B cell (primary cell): ENCODE data around the gene FAM229B. TPM values are rescaled to one million over a fixed set of nuclear protein-coding genes. Genes with fewer than 3 reads are reported as not detected.

Experiments used
- ATAC-seq: fragments of 200-7000 bp; cut with Tn5 transposase; one replicate; pipeline ENCODE4 v1.10.0; 2021; ENCODE audit warnings: low read depth, mild to moderate bottlenecking, moderate number of reproducible peaks, moderate library complexity
- CTCF ChIA-PET: fragments of 350-600 bp; sonication (Branson Sonifier 250); formaldehyde crosslinking; loops from one replicate; lab custom pipeline; 2021; ENCODE audit warnings: antibody characterized with exemption, inconsistent platforms; lab: Charles Lee
- POLR2A ChIA-PET: fragments of 350-600 bp; sonication (Branson Sonifier 250); formaldehyde crosslinking; loops from one replicate; lab custom pipeline; 2021; ENCODE audit warnings: antibody characterized with exemption; lab: Charles Lee
- DNase-seq: peaks from one replicate; pipeline ENCODE4 v3.0.0; 2013
- H2AFZ ChIP-seq: 2 replicates; pipeline ENCODE4 v1.6.1; 2012; ENCODE audit warnings: mild to moderate bottlenecking, low read depth, low read length; ENCODE audit not compliant: insufficient read depth, poor library complexity, severe bottlenecking
- H3K27ac ChIP-seq, 2 donors: 1 replicate in 1 of 2; 2 replicates in 1 of 2; pipeline ENCODE4 v1.5.1; 2012 to 2013; ENCODE audit warnings: low read length in 2 of 2, mild to moderate bottlenecking in 2 of 2, moderate library complexity in 1 of 2
- H3K27me3 ChIP-seq, 4 experiments: fragments of 200-600 bp in 1 of 4; sonication (generic) in 1 of 4; replicated peaks in 1 of 4; 1 replicate in 2 of 4; 2 replicates in 2 of 4; pipeline versions ENCODE4 v1.6.1 to v1.7.0; 2013 to 2016; ENCODE audit warnings: low read length in 3 of 4, mild to moderate bottlenecking in 2 of 4, mixed read lengths in 1 of 4, moderate library complexity in 1 of 4; ENCODE audit not compliant: insufficient read depth in 4 of 4, control insufficient read depth in 3 of 4; ENCODE audit errors: control extremely low read depth in 1 of 4
- H3K36me3 ChIP-seq, 2 experiments: replicated peaks in 1 of 2; 1 replicate in 1 of 2; 2 replicates in 1 of 2; pipeline versions ENCODE4 v1.6.1 to v1.7.1; 2013; ENCODE audit warnings: low read length in 1 of 2; ENCODE audit not compliant: insufficient read depth in 2 of 2, control insufficient read depth in 1 of 2; ENCODE audit errors: control extremely low read depth in 1 of 2, extremely low read depth in 1 of 2
- H3K4me1 ChIP-seq, 2 donors: fragments of 200-600 bp in 1 of 2; sonication (generic) in 1 of 2; 1 replicate in 1 of 2; 2 replicates in 1 of 2; pipeline versions ENCODE4 v1.5.1 to v1.6.1; 2013 to 2017; ENCODE audit warnings: low read length in 2 of 2; ENCODE audit not compliant: control insufficient read depth in 2 of 2, insufficient read depth in 2 of 2
- H3K4me2 ChIP-seq: replicated peaks from 2 replicates; pipeline ENCODE3; 2012; ENCODE audit warnings: mild to moderate bottlenecking, low read depth, low read length; ENCODE audit not compliant: poor library complexity, severe bottlenecking
- H3K4me3 ChIP-seq, 5 experiments: fragments of 200-600 bp in 1 of 5; sonication (generic) in 1 of 5; 1 replicate in 3 of 5; 2 replicates in 2 of 5; pipeline versions ENCODE4 v1.5.1 to v1.7.0; 2011 to 2016; ENCODE audit warnings: low read length in 4 of 5, mild to moderate bottlenecking in 4 of 5, low read depth in 2 of 5, control low read depth in 1 of 5, moderate library complexity in 1 of 5; ENCODE audit not compliant: insufficient read depth in 1 of 5; ENCODE audit errors: control extremely low read depth in 1 of 5, extremely low read depth in 1 of 5
- H3K79me2 ChIP-seq: fragments of 200-600 bp; sonication (generic); one replicate; pipeline ENCODE4 v1.6.0; 2016; ENCODE audit warnings: low read length; ENCODE audit not compliant: control insufficient read depth, insufficient read depth
- H3K9ac ChIP-seq: fragments of 200-600 bp; sonication (generic); 2 replicates; pipeline ENCODE4 v1.6.1; 2017; ENCODE audit warnings: mild to moderate bottlenecking, low read length, moderate library complexity
- H3K9me3 ChIP-seq, 3 donors: one replicate each; pipeline versions ENCODE4 v1.6.1 to v1.7.1; 2013; ENCODE audit warnings: low read length in 2 of 3; ENCODE audit not compliant: control insufficient read depth in 2 of 3, insufficient read depth in 1 of 3; ENCODE audit errors: control extremely low read depth in 1 of 3
- H4K20me1 ChIP-seq: 2 replicates; pipeline ENCODE4 v1.6.0; 2012; ENCODE audit warnings: mild to moderate bottlenecking, low read length; ENCODE audit not compliant: insufficient read depth, control insufficient read depth, poor library complexity, severe bottlenecking
- H3K27ac Mint-ChIP-seq: one replicate; pipeline ENCODE4 v1.8.0; 2021; ENCODE audit warnings: mixed read lengths
- H3K27me3 Mint-ChIP-seq: one replicate; pipeline ENCODE4 v1.8.0; 2021; ENCODE audit warnings: mixed read lengths
- H3K4me1 Mint-ChIP-seq: one replicate; pipeline ENCODE4 v1.8.0; 2021; ENCODE audit warnings: mixed read lengths
- H3K4me3 Mint-ChIP-seq: one replicate; pipeline ENCODE4 v1.8.0; 2021; ENCODE audit warnings: mixed read lengths
- H3K9me3 Mint-ChIP-seq: one replicate; pipeline ENCODE4 v1.8.0; 2022; ENCODE audit warnings: mixed read lengths; ENCODE audit not compliant: insufficient read depth
- CTCF ChIP-seq: fragments of 200-600 bp; IDR thresholded peaks from one replicate; pipeline ENCODE4 v1.8.0; 2022; ENCODE audit warnings: antibody characterized with exemption, mild to moderate bottlenecking
- EZH2 ChIP-seq: IDR thresholded peaks from 2 replicates; pipeline ENCODE4 v1.6.1; 2012; ENCODE audit warnings: borderline replicate concordance, low read depth, mild to moderate bottlenecking, moderate library complexity, low read length; ENCODE audit not compliant: insufficient read depth, poor library complexity, severe bottlenecking
- WGBS: methylation state at CpG from one replicate; pipeline ENCODE4 v1.1.5; 2013; ENCODE audit warnings: missing lambda C conversion rate; ENCODE audit not compliant: insufficient coverage; 5-methylcytosine and 5-hydroxymethylcytosine counted together
- intact Hi-C: fragments of 100-400 bp; cut with micrococcal nuclease; formaldehyde crosslinking; loops from one replicate; pipeline ENCODE4 v1.10.0; 2022
- polyA plus RNA-seq: library from polyadenylated mRNA; depleted of rRNA; stranded (reverse); fragments of >200 nt; gene quantifications from 2 replicates; pipeline ENCODE4 v1.2.3, GENCODE V29; 2012
- total RNA-seq, 2 donors: library from RNA; stranded (reverse); fragments of 120-200 nt in 1 of 2; gene quantifications; 1 replicate in 1 of 2; 2 replicates in 1 of 2; pipeline versions ENCODE4 v1.2.3 to v1.2.4, GENCODE V29; 2013 to 2022

FAM229B gene
- total and polyA plus RNA-seq, 2 donors (not counting 1 experiment from before 2014, with no cell fraction given): 1.3 to 4.4 TPM

GRCh38 chr6:112130878-112131277 is 43.5 kb downstream of the FAM229B start:
- TF ChIP-seq EZH2 (no peak), CTCF (no peak)
- H3K4me1 Mint-ChIP-seq: no peaks in the 10 kb centered on the region
- Histone ChIP-seq H3K27ac (no peak overlapping the region), H3K9ac (no peak overlapping the region), H3K4me3 (no peak overlapping the region), H3K9me3 (no peaks in the 10 kb centered on the region), H3K79me2 (no peaks in the 10 kb centered on the region), H2AFZ (no peak overlapping the region), H3K27me3 (peaks cover 0 to 5% (median 0%) of the 10 kb centered on the region in 4 experiments), H3K4me2 (no peak overlapping the region), H4K20me1 (no peaks in the 10 kb centered on the region), H3K36me3 (no peaks in the 10 kb centered on the region), H3K4me1 (no peaks in the 10 kb centered on the region)
- peaks cover 29% of the 10 kb centered on the region for H3K27me3 Mint-ChIP-seq
- ChIA-PET CTCF (no interaction called here), POLR2A (no interaction called here)
- ATAC-seq (no peak), DNase-seq (no peak)
- no peaks in the 10 kb centered on the region for H3K9me3 Mint-ChIP-seq
- WGBS: no CpG with 5 or more reads among the region's 3 CpGs
- H3K4me3 Mint-ChIP-seq: no peak overlapping the region
- no peak overlapping the region for H3K27ac Mint-ChIP-seq
- intact Hi-C loops: no loop called here

- Mint-ChIP-seq H3K27ac (no peak overlapping the region), H3K9me3 (no peaks in the 10 kb centered on the region), H3K27me3 (peaks cover 24% of the 10 kb centered on the region), H3K4me3 (no peak overlapping the region), H3K4me1 (no peaks in the 10 kb centered on the region)
- 92% methylated on average over 7 of the region's 8 CpGs for WGBS
- POLR2A ChIA-PET: no interaction called here
- no peak for DNase-seq
- H3K4me3 ChIP-seq: no peak overlapping the region
- no peaks in the 10 kb centered on the region for H3K36me3 ChIP-seq
- TF ChIP-seq EZH2 (no peak), CTCF (no peak)
- CTCF ChIA-PET: interaction anchor here (1.2 kb wide), 1 partner anchor 25 kb away, joined by 3 read pairs; no protein-coding TSS in a partner anchor
- intact Hi-C loops: no loop called here
- no peaks in the 10 kb centered on the region for H4K20me1 ChIP-seq
- no peak for ATAC-seq
- no peak overlapping the region for H3K9ac ChIP-seq
- H3K4me2 ChIP-seq: no peak overlapping the region
- no peaks in the 10 kb centered on the region for H3K4me1 ChIP-seq
- no peaks in the 10 kb centered on the region for H3K79me2 ChIP-seq
- H2AFZ ChIP-seq: no peak overlapping the region
- no peak overlapping the region for H3K27ac ChIP-seq
- no peaks in the 10 kb centered on the region for H3K27me3 ChIP-seq
- H3K9me3 ChIP-seq: no peaks in the 10 kb centered on the region
These were observed 51.7 kb downstream of the FAM229B start for GRCh38 chr6:112139052-112139451.
